ENCODE data around the gene ZBTB42. TPM values are rescaled to one million over a fixed set of nuclear protein-coding genes. Genes with fewer than 3 reads are reported as not detected.

Gene ZBTB42
- total RNA-seq, 6 donors from 2014 or later, result 13.9 to 24.8 (median 20.9) TPM

DNA sequence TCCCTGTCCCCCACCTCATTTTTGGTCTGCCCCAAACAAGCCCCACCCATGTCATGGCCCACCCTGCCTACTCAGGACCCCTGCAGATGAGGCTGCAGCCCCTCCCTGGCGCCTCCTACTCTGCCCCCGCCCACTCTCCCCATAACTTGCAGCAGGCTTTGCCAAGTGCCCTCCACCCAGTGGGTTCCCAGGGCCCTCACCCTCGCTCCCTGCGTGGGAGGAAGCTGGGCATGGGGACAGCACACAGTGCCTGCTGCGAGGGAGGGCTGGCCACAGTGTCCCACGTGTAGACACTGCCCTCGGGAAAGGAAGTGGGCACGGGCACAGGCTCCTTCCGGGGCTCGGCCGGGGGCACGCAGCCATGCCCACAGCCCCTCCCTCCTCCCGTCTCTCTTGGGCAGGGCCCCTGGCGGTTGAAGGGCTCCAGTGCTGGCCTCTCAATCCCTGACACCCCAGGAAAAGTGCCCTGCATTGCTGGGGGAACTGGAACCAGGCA, 14.8 kb upstream of the ZBTB42 start:
- no peaks in the 10 kb centered on the region for H3K27me3 ChIP-seq
- peaks cover 37 to 69% (median 61%) of the 10 kb centered on the region in 4 donors for H3K4me1 ChIP-seq
- ATAC-seq (ENCODE audit: low FRiP score in 2 of 2) (peak; percentile 55 to 64), DNase-seq (peak in 1 of 2 donors; percentile 65)
- WGBS, 2 donors, result 39 to 41% methylated on average over 5 to 14 of the region's 14 CpGs
- H3K9me3 ChIP-seq, result no peaks in the 10 kb centered on the region
- no peak overlapping the region for H3K4me3 ChIP-seq
- peak overlapping the region; percentile 46 to 78 (median 72) for H3K27ac ChIP-seq
- TF ChIP-seq, protein P1, sequence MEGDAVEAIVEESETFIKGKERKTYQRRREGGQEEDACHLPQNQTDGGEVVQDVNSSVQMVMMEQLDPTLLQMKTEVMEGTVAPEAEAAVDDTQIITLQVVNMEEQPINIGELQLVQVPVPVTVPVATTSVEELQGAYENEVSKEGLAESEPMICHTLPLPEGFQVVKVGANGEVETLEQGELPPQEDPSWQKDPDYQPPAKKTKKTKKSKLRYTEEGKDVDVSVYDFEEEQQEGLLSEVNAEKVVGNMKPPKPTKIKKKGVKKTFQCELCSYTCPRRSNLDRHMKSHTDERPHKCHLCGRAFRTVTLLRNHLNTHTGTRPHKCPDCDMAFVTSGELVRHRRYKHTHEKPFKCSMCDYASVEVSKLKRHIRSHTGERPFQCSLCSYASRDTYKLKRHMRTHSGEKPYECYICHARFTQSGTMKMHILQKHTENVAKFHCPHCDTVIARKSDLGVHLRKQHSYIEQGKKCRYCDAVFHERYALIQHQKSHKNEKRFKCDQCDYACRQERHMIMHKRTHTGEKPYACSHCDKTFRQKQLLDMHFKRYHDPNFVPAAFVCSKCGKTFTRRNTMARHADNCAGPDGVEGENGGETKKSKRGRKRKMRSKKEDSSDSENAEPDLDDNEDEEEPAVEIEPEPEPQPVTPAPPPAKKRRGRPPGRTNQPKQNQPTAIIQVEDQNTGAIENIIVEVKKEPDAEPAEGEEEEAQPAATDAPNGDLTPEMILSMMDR (IDR thresholded peaks at IDR 0.05), result peak in 4 of 6 experiments; percentile 22 to 63 (median 35)
- TF ChIP-seq POLR2AphosphoS5 (IDR thresholded peaks at IDR 0.05), result no peak
- H3K36me3 ChIP-seq, result peaks cover 0 to 49% (median 22%) of the 10 kb centered on the region in 4 donors

- TF ChIP-seq POLR2AphosphoS5 (IDR thresholded peaks at IDR 0.05), result no peak
- TF ChIP-seq, protein P1 (IDR thresholded peaks at IDR 0.05), result peak in 1 of 6 experiments; percentile 1
- no peak for TF ChIP-seq POLR2A (IDR thresholded peaks at IDR 0.05)
- Histone ChIP-seq H3K9me3 (no peaks in the 10 kb centered on the region), H3K27ac (peak overlapping the region; percentile 3 to 78 (median 72)), H3K4me1 (peaks cover 44 to 78% (median 68%) of the 10 kb centered on the region in 4 donors), H3K36me3 (peaks cover 0 to 55% (median 30%) of the 10 kb centered on the region in 4 donors), H3K4me3 (peak overlapping the region in 1 of 4 donors; percentile 8), H3K27me3 (no peaks in the 10 kb centered on the region)
- WGBS, 2 donors, result 58 to 66% methylated on average over 14 to 22 of the region's 30 CpGs
- ATAC-seq (ENCODE audit: low FRiP score in 2 of 2) (no peak), DNase-seq (peak in 1 of 2 donors; percentile 82)
Measured at GRCh38 chr14:104786726-104787675, 13.9 kb upstream of the ZBTB42 start.

DNA sequence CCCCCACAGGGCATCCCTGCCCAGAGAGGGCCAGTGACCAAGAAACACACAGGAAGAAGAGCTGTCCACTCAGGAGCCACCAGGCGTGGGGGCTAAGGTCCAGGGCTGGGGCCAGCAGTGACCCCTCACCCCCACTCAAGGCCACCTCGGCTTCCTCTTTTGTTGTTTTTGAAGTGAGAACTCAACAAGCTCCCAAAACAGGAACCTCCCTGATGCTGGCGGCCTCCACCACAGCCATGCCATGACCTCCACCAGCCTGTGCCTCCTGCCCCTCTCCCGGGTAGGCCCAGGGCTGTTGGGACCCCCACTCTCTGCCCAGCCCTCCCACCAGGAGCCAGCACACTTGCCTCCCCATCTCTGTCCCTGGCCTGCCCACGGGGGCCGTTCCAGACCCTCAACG, 13.2 kb upstream of the ZBTB42 start:
- peak; percentile 69 to 73 for DNase-seq
- no peak for TF ChIP-seq EP300 (IDR thresholded peaks at IDR 0.05)
- TF ChIP-seq POLR2AphosphoS5 (IDR thresholded peaks at IDR 0.05), result no peak
- TF ChIP-seq, protein P1 (IDR thresholded peaks at IDR 0.05), result no peak
- no peak for TF ChIP-seq POLR2A (IDR thresholded peaks at IDR 0.05)

DNA sequence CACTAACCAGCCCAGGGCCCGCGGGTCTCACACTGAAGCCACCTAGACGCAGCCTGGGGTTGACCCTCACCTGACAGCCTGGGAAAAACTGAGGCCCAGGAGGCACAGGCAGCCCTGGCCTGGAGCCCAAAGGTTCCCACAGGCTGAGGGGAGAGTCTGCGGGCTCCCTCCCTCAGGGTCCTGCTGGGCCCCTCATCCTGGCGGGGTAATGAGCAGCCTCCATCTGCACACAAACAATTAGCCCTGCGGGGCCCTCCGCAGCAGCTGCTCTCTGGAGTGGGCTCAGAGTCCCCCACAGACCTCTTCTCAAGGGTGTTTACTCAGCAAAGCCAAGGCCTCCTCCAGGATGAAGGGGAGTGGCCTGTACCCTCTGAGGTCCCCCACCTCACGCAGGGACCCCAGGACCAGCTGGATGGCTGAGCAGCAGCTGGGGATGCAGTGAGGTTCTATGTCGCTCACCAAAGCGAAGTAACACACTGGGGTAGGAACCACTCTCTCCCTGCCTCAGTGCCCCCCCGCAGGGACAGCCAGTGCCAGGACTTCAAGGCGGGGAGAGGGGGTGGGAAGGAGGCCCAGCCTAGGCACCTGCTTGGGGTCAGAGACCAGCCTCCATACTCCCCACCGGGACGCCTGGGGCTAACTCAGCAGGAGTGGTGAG, 12.6 kb upstream of the ZBTB42 start:
- Histone ChIP-seq H3K4me1 (peaks cover 57 to 90% (median 81%) of the 10 kb centered on the region in 4 donors), H3K9me3 (no peaks in the 10 kb centered on the region), H3K4me3 (no peak overlapping the region), H3K27me3 (no peaks in the 10 kb centered on the region), H3K27ac (peak overlapping the region in 3 of 4 donors; percentile 7 to 78 (median 76)), H3K36me3 (peaks cover 0 to 50% (median 32%) of the 10 kb centered on the region in 4 donors)
- WGBS, 2 donors, result 92 to 95% methylated on average over 7 to 14 of the region's 14 CpGs
- ATAC-seq (ENCODE audit: low FRiP score in 2 of 2) (no peak), DNase-seq (no peak)
- TF ChIP-seq EP300 (IDR thresholded peaks at IDR 0.05), result no peak
- TF ChIP-seq POLR2AphosphoS5 (IDR thresholded peaks at IDR 0.05), result no peak
- TF ChIP-seq, protein P1 (IDR thresholded peaks at IDR 0.05), result no peak
- no peak for TF ChIP-seq POLR2A (IDR thresholded peaks at IDR 0.05)

More for the DNA sequence above, 13.2 kb upstream of the ZBTB42 start:
- peaks cover 51 to 85% (median 75%) of the 10 kb centered on the region in 4 donors for H3K4me1 ChIP-seq
- peak in 1 of 2 donors; percentile 27 for ATAC-seq (ENCODE audit: low FRiP score in 2 of 2)
- no peaks in the 10 kb centered on the region for H3K9me3 ChIP-seq
- H3K36me3 ChIP-seq, result peaks cover 0 to 53% (median 32%) of the 10 kb centered on the region in 4 donors
- WGBS, 2 donors, result 60 to 71% methylated on average over 3 to 7 of the region's 7 CpGs
- H3K27ac ChIP-seq, result peak overlapping the region; percentile 3 to 78 (median 72)
- H3K4me3 ChIP-seq, result no peak overlapping the region
- H3K27me3 ChIP-seq, result no peaks in the 10 kb centered on the region
